ENCODE measurements around the gene SYNDIG1.

- no peak for TF ChIP-seq CTCF (IDR thresholded peaks at IDR 0.05)
- no peak for TF ChIP-seq POLR2A (IDR thresholded peaks at IDR 0.05)
- TF ChIP-seq POLR2AphosphoS5 (IDR thresholded peaks at IDR 0.05): no peak
These were observed 233.3 kb downstream of the SYNDIG1 start for GRCh38 chr20:24702501-24703283.

All from prostate gland (tissue), 2 donors.